ENCODE results near the gene CASQ2.

The CASQ2 gene

GRCh38 chr1:115728341-115728740 is 40.2 kb downstream of the CASQ2 start:
- DNase-seq (ENCODE audit: low read depth in 2 of 2) = no peak

- DNase-seq (ENCODE audit: low read depth in 2 of 2) = no peak
Measured at GRCh38 chr1:115727706-115728249, 40.7 kb downstream of the CASQ2 start.

- DNase-seq (ENCODE audit: low read depth in 2 of 2) = no peak
Measured at GRCh38 chr1:115726570-115726969, 41.9 kb downstream of the CASQ2 start.

- DNase-seq (ENCODE audit: low read depth in 2 of 2) = no peak
Measured at GRCh38 chr1:115726161-115726560, 42.4 kb downstream of the CASQ2 start.

DNA sequence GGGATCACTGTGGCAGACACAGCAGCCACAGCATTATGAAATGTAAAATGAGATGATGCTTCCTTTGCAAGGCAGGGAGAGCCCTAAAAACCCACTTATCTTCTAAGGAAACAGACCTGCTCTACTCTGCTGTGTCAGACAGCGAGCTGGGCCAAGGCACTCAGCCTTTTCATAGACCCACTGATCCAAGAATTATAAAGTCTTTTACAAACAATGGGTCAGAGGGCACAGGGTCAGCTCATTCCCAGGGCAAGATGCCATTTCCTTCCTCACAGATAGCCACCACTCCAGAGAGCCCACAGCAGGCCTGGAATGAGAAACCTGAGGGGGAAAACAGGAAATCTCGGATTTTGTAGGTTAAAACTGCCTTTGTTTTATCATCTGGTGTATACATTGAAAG is 42.9 kb downstream of the CASQ2 start:
- no peak for DNase-seq (ENCODE audit: low read depth in 2 of 2)

DNA sequence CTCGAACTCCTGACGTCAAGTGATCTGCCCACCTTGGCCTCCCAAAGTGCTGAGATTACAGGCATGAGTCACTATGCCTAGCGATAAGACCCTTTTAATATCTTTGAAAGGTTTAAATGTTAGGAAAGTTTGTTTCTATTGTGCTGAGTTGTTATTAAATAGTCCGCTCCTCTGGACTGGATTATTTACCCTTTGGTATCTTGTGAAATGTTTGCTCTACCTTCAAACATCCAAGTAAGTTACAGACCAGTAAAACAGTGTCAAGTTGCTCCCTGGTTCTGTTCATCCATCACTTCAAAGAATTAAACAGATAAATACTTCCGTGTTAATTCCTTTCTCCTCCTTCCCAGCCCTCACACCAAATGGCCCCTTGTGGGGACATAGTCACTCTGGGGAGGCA is 44.8 kb downstream of the CASQ2 start:
- no peak for DNase-seq (ENCODE audit: low read depth in 2 of 2)

- DNase-seq (ENCODE audit: low read depth in 2 of 2) = no peak
Measured at GRCh38 chr1:115722221-115722620, 46.3 kb downstream of the CASQ2 start.

GRCh38 chr1:115719285-115719684 is 49.2 kb downstream of the CASQ2 start:
- DNase-seq (ENCODE audit: low read depth in 2 of 2) = no peak

DNA sequence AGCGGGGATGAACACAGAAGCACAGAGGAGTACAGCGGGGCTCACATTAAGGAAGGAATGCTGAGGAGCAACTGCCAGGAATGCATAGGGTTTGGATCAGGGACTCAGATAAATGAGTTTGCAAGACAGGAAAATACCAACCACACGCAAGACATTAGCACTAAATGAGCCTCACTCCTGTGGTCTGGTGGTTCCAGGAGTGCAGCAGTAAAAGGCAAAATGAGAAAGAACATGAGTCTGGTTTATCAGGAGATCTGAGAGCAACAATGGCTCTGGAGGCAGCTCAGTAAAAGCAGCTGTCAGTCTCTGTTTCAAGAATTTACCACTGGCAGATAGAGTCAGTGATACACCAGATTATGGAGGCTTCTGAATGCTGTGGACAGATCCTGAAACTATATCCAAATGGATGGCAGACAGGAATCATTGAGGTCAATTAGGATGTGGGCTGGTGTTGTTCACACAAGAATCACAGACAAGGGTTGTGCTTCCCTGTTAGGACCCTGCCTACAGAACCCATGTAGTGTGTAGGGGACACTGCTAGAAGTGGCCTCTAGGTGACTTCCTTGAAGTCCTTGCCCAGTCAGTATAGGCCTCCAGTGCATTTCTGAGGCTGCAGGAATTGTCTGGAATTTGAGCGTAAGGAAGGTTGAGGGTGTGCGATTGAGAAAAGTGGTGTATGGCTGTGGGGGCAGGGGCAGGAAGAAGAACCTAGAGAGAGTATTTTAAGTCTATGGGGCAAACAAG is 50.3 kb downstream of the CASQ2 start:
- no peak for DNase-seq (ENCODE audit: low read depth in 2 of 2)

DNA sequence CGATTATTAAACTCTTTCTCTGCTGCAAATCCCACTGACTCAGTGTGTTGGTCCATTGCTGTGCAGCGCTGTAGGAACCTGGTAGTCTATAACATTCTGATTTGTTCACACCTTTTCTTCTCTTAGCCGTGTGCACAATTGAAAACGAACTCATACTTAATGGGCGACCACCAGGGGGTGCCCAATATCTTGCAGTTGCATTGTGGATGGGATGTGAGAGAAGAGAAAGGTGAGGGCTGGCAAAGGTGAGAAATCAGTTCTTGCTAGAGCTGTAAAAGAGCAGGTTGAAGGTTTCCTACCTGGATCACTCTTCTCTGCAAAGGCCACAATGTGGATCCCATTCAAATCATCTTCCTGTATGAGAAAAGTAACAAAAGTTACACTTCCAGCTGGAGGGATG is 51.0 kb downstream of the CASQ2 start:
- DNase-seq (ENCODE audit: low read depth in 2 of 2) = peak in 1 of 2 donors; percentile 6

- DNase-seq (ENCODE audit: low read depth in 2 of 2) = no peak
Measured at GRCh38 chr1:115714572-115715141, 53.9 kb downstream of the CASQ2 start.

- no peak for DNase-seq (ENCODE audit: low read depth in 2 of 2)
Measured at GRCh38 chr1:115713906-115714305, 54.6 kb downstream of the CASQ2 start.

GRCh38 chr1:115712911-115713609 is 55.5 kb downstream of the CASQ2 start:
- no peak for DNase-seq (ENCODE audit: low read depth in 2 of 2)

DNA sequence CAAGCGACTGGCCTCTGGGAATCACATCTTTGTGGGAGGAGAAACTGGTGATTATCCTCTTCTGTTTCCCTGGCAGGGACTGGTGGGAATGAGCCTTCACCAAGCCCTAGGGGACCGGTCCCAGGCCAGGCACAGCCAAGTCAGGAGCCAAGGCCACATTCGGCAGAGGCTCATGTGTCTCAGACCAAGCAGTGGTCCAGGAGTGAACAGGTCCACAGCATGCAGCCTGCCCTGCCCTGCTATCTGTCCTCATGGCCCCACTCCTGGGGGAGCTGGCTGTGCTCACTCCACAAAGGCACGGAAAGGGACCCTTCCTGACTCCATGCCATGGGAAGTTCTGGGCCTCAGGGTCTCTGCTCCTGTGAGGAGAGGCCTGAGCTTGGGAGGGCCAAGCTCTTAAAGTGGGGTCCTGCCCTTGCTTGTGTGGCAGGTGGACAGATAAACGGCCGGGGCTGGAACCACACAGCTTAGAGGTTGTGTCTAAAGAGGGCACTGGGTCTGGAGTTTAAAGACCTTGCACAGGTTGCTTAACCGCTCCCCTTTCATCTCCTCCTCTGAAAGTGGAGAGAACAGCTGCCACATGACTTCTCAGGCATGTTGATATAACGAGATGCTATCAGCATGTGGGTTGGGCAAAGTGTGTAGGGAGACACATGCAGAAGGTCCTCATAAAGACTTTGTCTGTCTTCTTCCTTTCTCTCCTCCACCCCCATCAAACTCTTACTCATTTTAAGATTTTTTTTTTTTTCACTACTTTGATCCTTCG is 57.5 kb downstream of the CASQ2 start:
- no peak for DNase-seq (ENCODE audit: low read depth in 2 of 2)

GRCh38 chr1:115706587-115707425 is 61.7 kb downstream of the CASQ2 start:
- DNase-seq (ENCODE audit: low read depth in 2 of 2) = no peak

DNA sequence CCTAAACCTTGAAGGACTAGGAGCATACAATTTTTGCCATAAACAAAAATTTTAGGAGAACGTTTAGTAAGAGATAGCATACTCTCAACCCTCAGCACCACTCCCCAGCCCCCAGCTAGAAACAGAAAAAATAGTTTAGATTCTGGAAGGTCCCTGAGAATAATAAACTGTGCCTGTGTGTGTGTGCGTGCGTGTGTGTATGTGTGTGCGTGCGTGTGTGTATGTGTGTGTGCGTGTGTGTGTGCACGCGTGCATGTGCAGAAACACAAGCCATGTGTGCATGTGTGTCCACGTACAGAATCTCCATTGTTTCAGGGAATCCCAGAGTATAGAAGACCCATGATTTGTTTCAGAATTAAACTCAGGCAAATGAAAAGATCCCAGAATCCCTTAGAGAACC is 62.6 kb downstream of the CASQ2 start:
- no peak for DNase-seq (ENCODE audit: low read depth in 2 of 2)

DNA sequence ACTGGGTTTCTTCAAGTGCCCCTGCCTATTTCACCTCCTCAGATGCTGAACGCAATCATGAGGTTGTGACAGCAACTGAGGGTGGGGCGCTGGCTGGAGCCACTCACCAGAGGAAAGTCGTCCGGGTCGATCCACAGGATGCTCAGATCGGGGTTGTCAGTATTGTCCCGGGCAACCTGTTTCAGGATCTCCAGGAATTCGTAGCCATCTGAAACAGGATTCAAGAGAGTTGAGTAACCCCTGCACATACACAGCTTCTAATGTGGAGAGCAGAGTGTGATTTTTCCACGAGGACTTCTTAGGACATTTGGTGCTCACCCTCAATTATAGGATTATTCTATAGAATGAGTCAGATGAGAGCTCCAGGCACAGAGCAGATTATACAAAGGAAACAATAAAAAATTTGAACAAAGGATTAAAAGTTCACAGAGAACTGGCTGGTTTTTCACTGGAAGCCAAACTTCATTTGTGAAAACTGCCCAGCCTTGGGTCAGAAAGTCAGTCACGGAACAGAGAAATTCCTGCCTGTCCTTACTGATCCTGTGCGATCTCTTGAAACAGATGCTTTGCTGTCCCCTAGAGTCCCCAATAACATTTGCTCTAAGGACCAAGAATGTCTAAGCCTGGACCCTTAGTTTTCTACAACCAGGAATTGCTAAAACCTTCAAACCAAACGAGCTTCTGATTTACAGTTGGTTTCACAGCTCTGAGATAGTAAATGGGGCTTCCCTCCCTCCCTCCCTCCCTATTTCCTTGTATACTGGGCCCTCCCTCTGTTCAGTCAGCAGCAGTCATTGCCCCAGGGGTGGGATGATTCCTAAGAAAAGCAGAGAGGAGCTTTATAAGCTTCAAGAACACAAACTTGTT is 63.2 kb downstream of the CASQ2 start:
- no peak for DNase-seq (ENCODE audit: low read depth in 2 of 2)

- DNase-seq (ENCODE audit: low read depth in 2 of 2) = no peak
Measured at GRCh38 chr1:115702959-115703358, 65.6 kb downstream of the CASQ2 start.

- DNase-seq (ENCODE audit: low read depth in 2 of 2) = no peak
Measured at GRCh38 chr1:115701090-115701489, 67.4 kb downstream of the CASQ2 start.

- DNase-seq (ENCODE audit: low read depth in 2 of 2) = no peak
Measured at GRCh38 chr1:115697619-115698018, 70.9 kb downstream of the CASQ2 start.

Measured in activated CD4-positive, alpha-beta T cell treated with anti-CD3 and anti-CD28 coated beads for 24 hours (primary cell).